HG03060 (cell line): ENCODE measurements around the gene ATPAF2.

Experiments used
- ATAC-seq: cut with Tn5 transposase; IDR thresholded peaks from one replicate; pipeline ENCODE4 v1.9.1; 2021; ENCODE audit warnings: low read depth, moderate number of reproducible peaks; ENCODE audit not compliant: unreplicated experiment

Gene ATPAF2

GRCh38 chr17:18038861-18039534, at the start of gene ATPAF2, which contains the start of gene GID4:
Gene ATPAF2, minus strand, starts transcription at chr17:18039168. Its CDS starts 155 bp downstream, at chr17:18039013.
Gene GID4, plus strand, starts transcription at chr17:18039408. Its CDS starts 57 bp downstream, at chr17:18039465.
- peak; percentile 78 for ATAC-seq

DNA sequence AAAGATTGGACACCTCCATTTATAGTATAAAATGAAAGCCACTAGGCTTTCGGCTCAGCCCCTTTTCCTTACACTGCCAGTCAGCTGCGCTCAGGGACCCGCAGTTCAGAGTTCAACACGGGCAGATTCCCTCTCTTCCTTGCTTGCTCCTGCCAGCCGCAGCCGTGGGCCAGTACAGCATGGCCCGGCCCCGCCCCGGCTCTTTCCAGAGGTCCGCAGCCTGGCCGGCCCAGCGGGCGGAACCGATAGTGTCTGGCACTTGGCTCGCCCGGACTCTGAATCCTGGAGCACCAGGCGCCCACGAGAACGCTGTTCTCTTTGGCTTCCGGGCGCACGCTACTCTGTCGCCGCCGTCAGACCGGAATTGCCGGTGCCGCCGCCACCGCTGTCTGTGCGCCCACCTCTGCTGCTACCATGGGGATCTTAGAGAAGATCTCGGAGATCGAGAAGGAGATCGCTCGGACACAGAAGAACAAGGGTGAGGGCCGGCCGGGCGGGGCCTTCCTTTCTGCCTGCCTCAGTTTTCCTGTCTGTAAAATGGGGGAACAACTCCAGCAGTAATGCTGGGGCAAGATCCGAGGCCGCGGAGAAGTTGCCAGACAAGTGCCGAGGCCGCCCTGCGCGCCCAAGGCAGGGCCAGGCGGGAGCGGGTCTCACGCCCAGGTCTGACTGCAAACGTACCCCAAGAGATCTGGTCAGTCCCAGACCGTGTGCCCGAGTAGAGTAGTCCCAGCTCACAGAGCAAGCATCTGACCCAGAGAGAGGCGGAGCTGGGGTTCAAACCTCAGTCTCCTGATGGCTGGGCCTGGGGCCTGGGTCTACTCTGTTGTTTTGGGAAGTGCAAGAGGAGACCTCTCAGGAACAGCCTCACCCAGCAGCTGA, 48.9 kb upstream of the ATPAF2 start, which contains the start of gene DRG2:
Gene DRG2, plus strand, starts transcription at position 339 of the 882 bp plus-strand sequence. Its CDS starts 76 bp downstream, at position 415.
- peak; percentile 83 for ATAC-seq

GRCh38 chr17:18084256-18084655, 45.3 kb upstream of the ATPAF2 start:
- no peak for ATAC-seq

DNA sequence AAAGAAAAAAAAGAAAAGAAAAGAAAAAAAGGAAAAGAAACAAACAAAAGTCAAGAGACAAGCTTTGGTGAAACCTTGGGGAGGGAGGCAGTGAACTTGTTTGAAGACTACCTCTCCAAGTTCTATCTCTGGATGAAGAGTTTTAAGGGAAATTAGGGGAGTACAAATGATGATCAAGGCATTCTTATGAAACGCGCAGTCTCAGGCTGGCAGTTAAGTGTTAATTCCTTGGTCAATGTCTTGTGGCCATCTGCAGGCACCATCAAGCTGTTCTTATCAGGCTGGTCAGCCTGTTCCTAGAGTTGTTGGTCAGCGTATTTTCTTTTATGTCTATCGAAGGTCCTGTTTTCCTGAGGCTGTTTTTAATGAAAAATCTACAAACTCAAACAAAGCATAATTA, 40.6 kb upstream of the ATPAF2 start:
- ATAC-seq, result no peak

- ATAC-seq, result no peak
Observed at GRCh38 chr17:18076936-18077335, 38.0 kb upstream of the ATPAF2 start.

GRCh38 chr17:18074566-18075272, 35.8 kb upstream of the ATPAF2 start:
- ATAC-seq, result no peak

DNA sequence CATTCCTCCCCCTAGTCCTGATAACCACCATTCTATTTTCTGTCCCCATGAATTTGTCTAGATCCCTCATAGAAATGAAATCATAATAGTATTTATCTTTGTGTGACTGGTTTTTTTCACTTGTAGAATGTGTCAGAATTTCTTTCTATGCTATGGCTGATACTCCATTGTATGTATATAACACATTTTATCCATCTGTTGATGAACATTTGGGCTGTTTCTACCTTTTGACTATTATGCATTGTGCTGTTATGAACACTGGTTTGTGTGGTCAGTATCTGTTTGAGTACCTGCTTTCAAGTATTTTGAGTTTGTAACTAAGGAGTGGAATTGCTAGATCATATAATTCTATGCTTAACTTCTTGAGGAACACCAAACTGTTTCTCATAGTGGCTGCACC, 32.8 kb upstream of the ATPAF2 start:
- ATAC-seq, result no peak

DNA sequence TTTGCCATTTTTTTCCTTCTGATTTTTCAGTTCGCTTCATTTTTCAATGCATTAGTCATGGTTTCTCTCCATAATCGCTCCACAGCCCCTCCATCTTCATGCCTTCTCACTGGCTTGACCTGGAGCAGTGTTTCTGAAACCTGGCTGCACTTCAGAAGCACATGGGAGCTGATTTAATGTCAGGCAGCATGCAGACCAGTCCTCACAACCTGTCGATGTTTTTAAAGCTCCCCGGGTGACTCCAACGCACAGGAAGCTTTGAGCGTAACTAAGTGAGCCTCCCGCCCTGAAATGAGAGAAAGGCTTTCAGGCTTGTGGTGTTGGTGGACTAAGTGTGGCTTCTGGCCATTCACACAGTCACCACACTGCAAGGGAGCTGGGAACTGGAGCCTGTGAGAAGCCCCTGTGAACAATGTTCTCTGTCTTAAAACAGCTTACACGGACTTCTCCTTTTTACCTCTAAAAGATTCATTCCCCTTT, 31.9 kb upstream of the ATPAF2 start:
- ATAC-seq, result no peak

DNA sequence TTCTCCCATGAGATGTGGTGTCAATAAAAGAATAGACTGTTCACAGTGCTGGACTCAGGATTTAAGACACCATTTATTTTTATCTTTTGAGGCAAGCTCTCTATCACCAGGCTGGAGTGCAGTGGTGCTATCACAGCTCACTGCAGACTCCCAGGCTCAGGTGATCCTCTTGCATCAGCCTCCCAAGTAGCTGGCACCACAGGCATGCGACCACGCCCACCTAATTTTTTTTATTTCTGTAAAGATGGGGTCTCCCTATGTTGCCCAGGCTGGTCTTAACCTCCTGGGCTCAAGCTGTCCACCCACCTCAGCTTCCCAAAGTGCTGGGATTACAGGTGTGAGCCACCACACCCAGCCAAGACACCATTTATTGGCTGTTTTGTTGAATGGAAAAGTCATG, 30.1 kb upstream of the ATPAF2 start:
- no peak for ATAC-seq

GRCh38 chr17:18066866-18067265, 27.9 kb upstream of the ATPAF2 start:
- ATAC-seq, result no peak

GRCh38 chr17:18065546-18065945, 26.6 kb upstream of the ATPAF2 start:
- no peak for ATAC-seq

GRCh38 chr17:18064053-18064452, 25.1 kb upstream of the ATPAF2 start:
- ATAC-seq, result no peak

DNA sequence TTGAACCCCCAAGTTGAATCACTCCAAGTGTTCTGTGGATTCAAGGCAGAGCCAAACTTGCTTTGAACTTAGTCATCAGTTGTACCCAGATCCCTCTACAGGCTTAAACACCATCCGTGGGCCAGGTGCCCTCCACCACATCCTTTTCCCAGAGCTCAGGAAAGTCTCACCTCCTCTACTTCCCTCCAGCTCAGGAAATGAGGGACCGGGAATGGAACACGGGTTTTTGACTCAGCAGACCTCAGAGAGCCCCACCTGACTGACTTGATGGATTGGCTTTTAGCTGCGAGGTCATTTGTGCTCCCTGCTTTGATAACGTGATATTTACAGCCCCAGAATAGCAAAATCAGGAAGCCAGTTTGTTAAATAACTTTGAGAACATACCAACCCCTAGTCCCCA, 20.3 kb upstream of the ATPAF2 start:
- ATAC-seq, result no peak

DNA sequence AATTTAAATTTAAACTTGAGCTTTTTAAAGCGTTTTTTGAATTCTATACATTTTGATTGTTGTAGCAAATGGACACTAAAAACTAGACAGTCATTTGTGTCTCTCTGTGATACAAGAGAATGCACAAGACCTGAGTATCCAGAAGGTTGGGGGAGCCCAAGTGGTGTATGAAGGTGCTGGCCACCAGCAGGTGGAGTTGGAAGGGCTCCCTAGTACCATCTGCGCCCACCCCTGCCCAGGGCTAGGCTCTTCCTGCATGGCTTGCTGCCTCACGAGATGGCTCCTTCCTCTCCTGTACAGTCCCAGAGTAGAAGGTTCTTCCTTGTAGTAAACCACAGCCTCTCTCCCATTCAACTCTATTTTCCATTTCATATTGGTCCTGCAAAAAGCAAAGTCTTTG, 17.2 kb upstream of the ATPAF2 start:
- no peak for ATAC-seq

DNA sequence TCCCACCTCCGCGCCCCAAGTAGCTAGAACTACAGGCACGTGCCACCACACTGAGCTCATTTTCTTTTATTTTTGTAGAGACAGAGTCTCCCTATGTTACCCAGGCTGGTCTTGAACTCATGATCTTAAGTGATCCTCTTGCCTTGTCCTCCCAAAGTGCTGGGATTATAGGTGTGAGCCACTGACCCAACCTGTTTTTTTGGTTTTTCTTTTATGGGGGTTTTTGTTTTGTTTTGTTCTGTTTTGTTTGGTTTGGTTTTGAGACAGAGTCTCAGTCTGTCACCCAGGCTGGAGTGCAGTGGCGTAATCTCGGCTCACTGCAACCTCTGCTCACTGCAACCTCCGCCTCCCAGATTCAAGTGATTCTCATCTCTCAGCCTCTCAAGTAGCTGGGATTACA, 16.6 kb upstream of the ATPAF2 start:
- ATAC-seq, result no peak

DNA sequence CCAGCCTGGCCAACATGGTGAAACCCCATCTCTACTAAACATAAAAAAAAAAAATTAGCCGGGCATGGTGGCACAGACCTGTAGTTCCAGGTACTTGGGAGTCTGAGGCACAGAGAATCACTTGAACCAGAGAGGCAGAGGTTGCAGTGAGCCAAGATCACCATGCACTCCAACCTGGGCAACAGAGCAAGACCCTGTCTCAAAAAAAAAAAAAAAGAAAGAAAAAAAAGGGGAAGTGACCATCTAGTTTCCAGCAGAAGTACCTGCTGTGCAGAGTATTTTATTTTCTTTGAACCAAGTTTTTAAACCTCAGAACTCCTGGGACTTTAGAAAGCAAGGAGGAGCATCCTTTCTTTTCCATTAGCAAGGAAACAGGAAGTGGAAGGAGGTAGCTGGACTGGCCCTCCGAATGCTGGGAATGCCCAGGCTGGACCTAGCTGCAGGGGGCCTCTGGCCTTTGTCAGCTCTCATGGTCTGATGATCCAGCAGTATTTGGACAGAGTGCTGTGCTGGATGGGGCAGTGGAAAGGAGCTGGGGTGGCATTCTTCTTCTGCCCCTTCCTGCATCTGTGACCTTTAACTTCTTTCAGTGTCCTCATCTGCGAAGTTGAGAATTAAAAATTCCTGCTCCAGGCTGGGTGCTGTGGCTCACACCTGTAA, 6.9 kb upstream of the ATPAF2 start:
- ATAC-seq, result no peak

DNA sequence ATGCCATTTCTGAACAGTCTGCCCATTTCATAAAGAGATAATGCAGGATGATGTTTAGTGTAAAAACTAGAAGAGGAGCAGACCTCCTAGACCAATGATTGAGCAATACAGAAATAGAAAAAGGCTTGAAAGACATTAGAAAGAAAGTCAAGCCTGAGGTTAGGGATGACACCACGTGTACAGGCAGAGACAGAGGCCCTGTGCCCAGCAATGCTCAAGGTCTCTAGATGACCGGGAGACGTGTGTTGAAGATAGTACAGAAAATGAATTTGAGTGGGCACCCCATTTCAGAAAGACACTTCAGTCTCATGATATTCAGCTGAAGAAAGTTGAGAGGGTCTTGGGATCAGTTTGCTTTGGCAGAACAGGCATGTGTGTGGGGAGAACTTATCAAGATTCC, 5.6 kb upstream of the ATPAF2 start:
- ATAC-seq, result no peak

DNA sequence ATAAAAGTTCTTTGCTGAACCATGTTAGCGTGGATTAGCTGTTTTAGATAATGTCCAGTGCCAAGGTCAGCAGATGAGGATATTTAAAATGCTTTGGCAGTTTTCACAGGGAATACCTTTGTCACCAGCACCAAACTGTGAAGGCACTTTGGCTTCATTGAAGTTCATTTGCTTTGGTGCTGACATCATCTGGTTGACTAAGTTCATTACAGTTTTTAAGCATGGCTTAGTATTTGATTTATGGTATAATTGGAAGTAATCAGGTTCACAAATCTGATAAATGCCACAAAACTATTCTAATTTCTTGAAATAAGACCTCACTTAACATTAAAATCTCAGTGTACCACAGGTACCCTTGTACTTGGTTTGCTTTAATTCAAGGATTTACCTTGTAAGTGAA, 4.5 kb upstream of the ATPAF2 start:
- ATAC-seq, result no peak

- no peak for ATAC-seq
Observed at GRCh38 chr17:18042983-18043382, 4.0 kb upstream of the ATPAF2 start.

DNA sequence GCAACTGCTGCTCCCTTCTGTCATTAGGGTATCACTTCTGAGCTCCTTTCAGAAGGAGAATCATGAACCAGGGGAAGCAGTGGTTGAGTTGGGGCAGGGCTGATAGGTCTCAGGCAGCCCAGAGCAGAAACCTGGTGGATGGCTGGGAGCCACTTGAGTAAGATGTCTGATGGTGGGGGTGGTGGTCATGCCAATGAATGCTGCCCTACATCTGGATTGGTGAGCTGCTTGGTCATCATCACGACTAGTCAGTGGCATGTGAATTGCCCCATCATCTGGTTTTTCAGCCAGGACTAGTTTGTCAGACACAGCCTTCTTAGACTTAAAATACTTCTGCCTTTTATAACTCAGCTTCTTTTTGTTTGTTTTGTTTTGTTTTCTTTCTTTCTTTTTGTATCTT, 2.8 kb upstream of the ATPAF2 start:
- no peak for ATAC-seq
